Measurements from ENCODE around the gene KIF13A.
"Not testable (repeated sequence)": the region's sequence is repeated elsewhere in the genome, so short reads cannot be mapped to it uniquely, and the experiment has no call there.

The KIF13A gene

GRCh38 chr6:17967668-17968518 is 19.5 kb downstream of the KIF13A start:
- no peak for DNase-seq

- DNase-seq, result no peak
Measured at GRCh38 chr6:17966451-17966850, 21.0 kb downstream of the KIF13A start.

GRCh38 chr6:17965397-17965796 is 22.0 kb downstream of the KIF13A start:
- no peak for DNase-seq

DNA sequence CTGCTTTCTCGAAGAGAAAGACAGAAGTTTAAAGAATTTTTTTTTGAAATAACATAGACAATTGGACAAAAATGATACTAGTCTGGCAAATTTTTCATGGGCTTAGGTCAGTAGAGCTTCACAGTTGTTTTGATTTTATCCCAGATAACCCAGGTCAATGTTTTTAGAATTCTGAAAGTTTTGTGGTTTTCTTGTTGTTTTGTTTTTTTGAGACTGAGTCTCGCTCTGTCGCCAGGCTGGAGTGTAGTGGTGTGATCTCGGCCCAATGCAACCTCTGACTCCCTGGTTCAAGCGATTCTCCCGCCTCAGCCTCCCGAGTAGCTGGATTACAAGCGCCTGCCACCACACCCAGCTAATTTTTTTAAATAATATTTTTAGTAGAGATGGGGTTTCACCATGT is 22.8 kb downstream of the KIF13A start:
- no peak for DNase-seq

GRCh38 chr6:17962436-17963031 is 24.9 kb downstream of the KIF13A start:
- DNase-seq, result no peak

DNA sequence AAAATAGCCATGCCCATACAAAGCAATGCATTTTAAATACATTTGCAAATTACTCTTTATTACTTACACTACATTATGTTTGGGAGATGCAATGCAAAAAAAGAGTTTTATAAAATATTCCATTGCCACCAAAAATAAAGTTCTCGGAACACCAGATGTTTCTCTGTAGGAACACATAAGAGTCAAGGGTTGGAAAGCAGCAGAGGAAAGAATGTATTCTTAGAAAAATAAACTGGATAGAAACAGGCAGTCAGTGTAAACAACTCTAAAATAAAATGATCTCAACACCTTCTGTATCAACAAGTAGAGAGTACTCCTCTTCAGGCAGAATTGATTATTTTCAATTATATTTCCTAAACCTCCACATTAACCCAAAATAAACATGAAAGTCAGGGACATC is 28.1 kb downstream of the KIF13A start:
- DNase-seq, result no peak

- DNase-seq, result no peak
Measured at GRCh38 chr6:17957904-17958620, 29.4 kb downstream of the KIF13A start.

DNA sequence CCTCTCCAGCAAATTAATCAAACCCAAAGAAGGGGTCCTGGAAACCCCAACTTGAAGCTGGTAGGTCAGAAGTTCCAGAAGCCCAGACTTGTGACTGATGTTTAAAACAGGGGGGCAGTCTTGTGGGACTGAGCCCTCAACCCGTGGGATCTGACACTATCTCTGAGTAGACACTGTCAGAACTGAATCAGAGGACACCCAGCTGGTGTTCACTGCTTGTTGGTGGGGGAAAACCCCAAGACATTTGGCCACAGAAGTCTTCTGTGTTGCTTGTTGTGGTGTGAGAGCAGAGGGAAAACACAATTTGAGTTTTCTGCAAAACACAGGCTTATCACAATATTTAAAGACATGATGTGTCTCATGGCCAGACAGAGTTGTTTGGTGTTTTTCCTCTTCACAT is 29.9 kb downstream of the KIF13A start:
- DNase-seq, result no peak

GRCh38 chr6:17957086-17957485 is 30.3 kb downstream of the KIF13A start:
- no peak for DNase-seq

DNA sequence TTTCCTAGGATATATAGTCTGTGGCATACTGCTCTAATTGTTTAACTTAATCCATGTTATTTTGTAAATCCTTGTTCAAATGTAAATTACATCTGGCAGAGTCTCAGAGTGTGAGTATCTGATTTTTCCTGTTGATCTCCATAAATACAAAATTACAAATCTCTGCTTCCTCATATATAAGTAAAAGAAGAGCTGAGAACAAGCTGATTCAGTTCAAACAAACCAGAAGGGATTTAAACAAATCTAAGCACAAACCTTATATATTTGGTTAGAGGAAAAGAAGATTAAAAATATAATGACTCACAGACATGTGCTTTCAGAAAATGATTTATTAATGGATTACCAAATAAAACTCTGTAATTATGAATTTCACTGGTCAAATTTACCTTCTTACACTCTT is 37.3 kb downstream of the KIF13A start:
- DNase-seq, result no peak

DNA sequence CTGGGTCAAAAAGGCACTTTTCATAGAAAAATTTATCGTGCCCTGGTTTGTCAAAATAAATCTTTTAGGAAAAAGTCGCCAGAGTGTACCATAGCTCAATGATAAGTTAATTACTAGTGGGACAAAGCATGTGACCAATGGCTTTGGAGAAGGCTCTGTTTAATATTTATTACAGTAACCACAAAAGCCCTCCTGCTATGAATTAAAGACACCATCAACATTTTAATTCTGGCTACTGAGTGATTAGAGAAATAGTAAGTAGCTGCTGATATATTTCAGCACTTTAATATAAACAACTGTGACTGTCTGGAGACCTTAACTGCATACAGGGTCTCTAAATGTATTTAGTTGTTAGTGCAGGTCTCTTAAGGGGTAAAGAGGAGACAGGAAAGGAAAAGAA is 38.3 kb downstream of the KIF13A start:
- no peak for DNase-seq

DNA sequence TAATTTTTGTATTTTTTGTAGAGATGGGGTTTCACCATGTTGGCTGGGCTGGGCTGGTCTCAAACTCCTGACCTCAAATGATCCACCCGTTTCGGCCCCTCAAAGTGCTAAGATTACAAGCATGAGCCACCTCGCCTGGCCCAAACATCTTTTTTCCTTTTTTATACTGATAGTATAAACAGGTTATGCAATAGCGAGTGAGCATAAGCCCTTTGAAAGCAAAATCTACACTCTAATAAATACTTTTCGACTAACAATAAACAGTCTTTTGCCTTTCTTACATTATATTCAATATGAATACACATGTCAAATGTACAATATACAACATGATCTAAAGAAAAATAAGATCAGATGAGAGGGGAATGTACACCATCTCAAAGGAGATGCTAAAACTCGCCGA is 38.7 kb downstream of the KIF13A start:
- no peak for DNase-seq

- DNase-seq, result not testable (repeated sequence)
Measured at GRCh38 chr6:17947574-17947973, 39.9 kb downstream of the KIF13A start.

- DNase-seq, result no peak
Measured at GRCh38 chr6:17945575-17945974, 41.9 kb downstream of the KIF13A start.

GRCh38 chr6:17945111-17945510 is 42.3 kb downstream of the KIF13A start:
- no peak for DNase-seq

- DNase-seq, result no peak
Measured at GRCh38 chr6:17941318-17941717, 46.1 kb downstream of the KIF13A start.

- no peak for DNase-seq
Measured at GRCh38 chr6:17940151-17940792, 47.2 kb downstream of the KIF13A start.

- no peak for DNase-seq
Measured at GRCh38 chr6:17938901-17939300, 48.5 kb downstream of the KIF13A start.

DNA sequence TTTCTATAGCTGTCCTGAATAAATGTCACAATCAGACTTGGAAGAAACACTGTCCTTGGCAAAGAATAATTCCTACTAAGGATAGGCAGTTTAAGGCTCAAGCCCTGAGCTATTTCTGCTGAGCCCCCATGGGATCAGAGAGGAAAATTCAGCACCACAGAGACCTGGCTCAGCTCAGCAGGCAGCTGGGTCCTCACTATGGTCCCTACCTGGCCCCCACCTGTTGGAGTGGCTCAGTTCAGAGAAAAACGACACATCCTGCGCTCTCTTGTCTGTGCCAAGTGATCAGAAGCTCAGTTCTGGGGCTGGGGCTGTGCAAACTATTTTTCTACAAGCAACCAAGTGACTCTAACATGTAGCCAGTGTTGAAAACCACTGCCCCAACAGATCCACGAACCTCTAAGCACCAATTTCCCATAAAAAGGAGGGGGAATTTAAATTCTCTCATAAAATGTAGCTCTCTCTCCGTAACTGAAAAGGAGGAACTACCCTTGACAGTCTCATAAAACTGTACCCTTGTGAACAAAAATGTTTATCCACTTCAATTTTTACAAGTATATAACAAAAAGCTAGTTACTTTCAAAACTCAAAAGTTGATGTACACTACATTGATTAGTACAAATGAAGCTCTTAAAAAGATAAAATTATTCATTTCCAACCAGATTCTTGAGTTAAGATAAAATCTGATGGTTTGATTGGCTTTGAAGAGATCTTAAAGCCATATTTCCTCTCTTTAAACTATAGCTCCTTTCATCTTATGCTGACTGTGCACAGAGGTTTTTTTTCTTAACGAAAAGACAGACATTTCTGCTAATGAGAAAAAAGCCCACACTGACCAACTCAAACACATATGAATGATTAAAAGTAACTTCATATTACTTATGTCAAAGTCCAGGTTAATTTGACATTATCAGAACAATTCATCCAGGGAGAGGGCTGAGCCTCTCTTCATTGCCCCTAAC is 52.0 kb downstream of the KIF13A start:
- no peak for DNase-seq

GRCh38 chr6:17933716-17934115 is 53.7 kb downstream of the KIF13A start:
- no peak for DNase-seq

GRCh38 chr6:17932330-17932852 is 55.0 kb downstream of the KIF13A start:
- DNase-seq, result no peak

- DNase-seq, result no peak
Measured at GRCh38 chr6:17931227-17931626, 56.2 kb downstream of the KIF13A start.
